RCC 7860 (cell line): ENCODE data around the gene PLD3.
"Not testable (repeated sequence)": the region's sequence is repeated elsewhere in the genome, so short reads cannot be mapped to it uniquely, and the experiment has no call there.

Source experiments
- DNase-seq: peaks from one replicate; pipeline ENCODE4 v3.0.0-alpha.2; 2015; ENCODE audit warnings: low spot score
- FAIRE-seq: peaks from 2 replicates; lab custom pipeline; 2012; peaks lifted over from hg19 to GRCh38; lab: Jason Lieb, UNC

PLD3 gene

GRCh38 chr19:40332669-40333068, 15.8 kb upstream of the PLD3 start:
- DNase-seq (no peak), FAIRE-seq (no peak)

DNA sequence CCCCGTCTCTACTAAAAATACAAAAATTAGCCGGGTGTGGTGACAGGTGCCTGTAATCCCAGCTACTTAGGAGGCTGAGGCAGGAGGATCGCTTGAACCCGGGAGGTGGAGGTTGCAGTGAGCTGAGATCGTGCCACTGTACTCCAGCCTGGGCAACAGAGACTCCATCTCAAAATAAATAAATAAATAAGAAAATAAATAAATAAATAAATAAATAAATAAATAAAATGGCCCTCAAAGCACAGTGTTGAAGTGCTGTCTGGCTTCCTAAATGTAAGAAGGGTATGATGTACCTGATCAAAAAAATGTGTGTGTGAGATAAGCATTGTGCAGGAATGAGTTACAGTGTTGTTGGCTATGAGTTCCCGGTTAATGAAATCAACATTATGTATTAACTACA, 15.4 kb upstream of the PLD3 start:
- FAIRE-seq, DNase-seq: not testable (repeated sequence)

DNA sequence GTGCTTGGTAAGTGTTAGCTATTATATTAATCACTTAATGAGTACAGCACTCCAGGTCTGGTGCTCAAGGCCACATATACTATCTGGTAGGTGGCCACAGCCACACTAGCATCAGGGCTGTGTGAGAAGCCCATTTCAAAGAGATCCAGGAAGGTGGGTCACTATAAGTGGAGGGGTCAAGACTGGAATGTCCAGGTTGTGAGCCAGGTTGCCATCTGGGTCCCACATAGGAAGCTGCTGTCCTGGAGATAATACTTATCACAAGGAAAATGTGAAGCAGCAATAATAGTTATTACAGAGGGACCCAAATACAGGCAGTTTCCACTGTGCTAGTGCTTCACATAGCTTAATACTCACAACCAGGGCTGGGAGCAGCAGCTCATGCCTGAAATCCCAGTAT, 13.4 kb upstream of the PLD3 start:
- FAIRE-seq (no peak), DNase-seq (no peak)

DNA sequence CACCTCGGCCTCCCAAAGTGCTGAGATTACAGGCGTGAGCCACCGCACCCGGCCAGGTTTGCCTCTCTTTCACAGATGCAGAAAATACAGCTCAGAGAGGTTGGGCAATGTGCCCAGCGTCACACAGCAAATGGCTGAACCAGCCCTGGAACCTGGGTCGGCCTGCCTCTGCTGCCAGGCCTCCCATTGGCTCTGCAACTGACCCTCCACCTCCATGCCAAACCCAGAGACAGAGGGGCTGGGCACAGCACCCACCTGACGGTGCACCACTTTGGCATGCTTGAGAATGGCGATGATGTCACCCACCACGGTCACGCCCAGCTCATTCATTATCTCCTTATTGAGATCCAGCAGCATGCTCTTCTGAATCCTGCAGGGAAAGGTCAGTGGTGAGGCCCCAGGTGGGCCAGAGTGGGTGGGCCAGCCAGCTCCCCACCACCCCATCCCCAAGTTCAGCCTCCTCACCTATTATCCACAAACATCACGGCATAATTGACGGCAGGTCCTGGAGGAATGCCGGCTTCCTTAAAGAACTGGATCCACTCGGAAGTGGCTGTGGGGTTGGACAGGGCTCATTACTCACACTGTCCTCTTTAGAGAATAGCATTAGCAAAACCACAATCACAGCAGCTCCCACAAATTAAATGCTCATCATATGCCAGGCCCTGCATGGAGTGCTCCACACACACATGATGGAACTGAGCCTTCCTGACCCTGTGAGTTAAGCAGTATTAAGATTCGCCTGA, 12.5 kb upstream of the PLD3 start:
- FAIRE-seq (no peak), DNase-seq (no peak)

GRCh38 chr19:40336601-40336900, 11.9 kb upstream of the PLD3 start:
- DNase-seq (no peak), FAIRE-seq (no peak)

- DNase-seq = no peak
- no peak for FAIRE-seq
Measured at GRCh38 chr19:40337107-40337506, 11.4 kb upstream of the PLD3 start.

- DNase-seq (no peak), FAIRE-seq (no peak)
Measured at GRCh38 chr19:40337594-40337993, 10.9 kb upstream of the PLD3 start.

- no peak for FAIRE-seq
- no peak for DNase-seq
Measured at GRCh38 chr19:40339018-40339728, 9.3 kb upstream of the PLD3 start.

DNA sequence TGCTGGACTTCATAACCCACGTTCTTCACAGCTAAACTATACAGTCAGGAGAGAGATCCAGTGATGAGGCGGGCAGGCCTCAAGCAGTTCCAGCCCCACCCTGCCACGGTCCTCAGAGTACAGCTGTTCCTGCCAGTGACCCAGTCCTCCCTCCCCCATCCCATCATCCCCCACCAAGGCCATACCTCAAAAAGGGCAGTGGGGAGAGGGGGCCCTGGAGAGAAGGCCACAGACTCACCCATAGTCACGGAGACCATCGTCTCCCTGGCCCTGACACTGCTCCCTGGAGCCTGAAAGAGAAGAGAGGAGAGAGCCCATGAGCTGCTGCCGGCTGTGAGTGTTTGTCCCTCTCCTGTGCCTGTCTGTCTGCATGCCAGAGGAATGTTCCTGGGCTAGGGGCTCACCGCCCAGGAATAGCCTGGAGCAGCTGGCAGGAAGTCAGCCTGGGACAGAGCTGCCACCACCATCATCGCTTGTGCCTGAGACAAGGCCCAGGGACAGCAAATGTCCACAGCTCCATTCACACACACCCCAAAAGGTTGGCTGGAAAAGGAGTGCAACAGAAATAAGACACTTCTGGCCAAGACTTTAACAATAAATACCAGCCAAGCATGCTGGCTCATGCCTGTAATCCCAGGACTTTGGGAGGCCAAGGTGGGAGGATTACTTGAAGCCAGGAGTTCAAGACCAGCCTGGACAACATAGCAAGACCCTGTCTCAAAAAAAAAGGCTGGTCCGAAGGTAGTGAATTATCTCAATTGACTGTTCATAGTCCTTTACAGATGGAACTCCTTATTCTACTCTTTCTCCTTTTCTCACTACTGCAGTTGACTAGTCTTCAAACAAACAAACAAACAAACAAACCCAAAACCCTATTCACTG, 6.7 kb upstream of the PLD3 start:
- no peak for FAIRE-seq
- no peak for DNase-seq

GRCh38 chr19:40342644-40343311, 5.7 kb upstream of the PLD3 start:
- FAIRE-seq = no peak
- no peak for DNase-seq

DNA sequence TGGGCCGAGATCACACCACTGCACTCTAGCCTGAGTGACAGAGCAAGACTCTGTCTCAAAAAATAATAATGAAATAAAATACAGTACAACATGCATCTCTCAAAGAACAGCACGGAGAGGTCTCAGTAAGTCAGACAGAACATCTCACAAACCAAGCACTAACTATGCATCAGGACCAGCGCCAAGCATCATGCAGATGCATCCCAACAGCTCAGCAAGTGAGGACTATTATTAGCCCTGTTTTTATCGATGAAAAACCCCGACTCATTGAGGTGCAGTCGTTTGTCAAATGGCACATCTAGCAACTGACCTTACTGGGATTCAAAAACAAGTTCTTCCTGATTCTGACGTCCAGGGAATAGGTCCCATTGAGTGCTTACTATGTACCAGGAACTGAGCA, 4.1 kb upstream of the PLD3 start:
- no peak for FAIRE-seq
- DNase-seq = no peak

DNA sequence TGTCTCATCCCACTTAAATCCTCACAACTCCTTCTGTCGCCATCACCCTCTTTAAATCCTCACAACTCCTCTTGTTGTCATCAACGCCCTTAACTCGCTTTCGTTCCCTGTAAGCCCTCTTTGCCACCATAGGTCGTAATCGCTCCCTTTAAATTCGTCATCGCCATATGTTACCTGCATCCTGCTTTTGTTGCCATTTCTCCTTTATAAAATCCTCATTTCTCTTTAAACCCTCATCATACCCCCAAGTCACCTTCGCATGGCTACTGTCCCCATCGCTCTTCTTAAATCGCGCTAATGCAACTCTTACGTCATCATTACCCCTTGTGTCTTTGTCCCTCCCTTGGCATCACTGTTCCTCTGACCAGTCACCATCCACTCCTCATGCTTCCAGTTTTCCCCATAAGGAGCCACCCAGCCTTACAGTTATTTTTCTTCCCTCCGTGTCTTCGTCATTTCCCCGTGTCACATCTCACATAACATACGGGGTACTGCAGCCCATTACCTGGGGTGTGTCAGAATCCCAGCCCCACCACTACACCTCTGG, 539 bp downstream of the PLD3 start:
- no peak for DNase-seq
- FAIRE-seq = no peak

DNA sequence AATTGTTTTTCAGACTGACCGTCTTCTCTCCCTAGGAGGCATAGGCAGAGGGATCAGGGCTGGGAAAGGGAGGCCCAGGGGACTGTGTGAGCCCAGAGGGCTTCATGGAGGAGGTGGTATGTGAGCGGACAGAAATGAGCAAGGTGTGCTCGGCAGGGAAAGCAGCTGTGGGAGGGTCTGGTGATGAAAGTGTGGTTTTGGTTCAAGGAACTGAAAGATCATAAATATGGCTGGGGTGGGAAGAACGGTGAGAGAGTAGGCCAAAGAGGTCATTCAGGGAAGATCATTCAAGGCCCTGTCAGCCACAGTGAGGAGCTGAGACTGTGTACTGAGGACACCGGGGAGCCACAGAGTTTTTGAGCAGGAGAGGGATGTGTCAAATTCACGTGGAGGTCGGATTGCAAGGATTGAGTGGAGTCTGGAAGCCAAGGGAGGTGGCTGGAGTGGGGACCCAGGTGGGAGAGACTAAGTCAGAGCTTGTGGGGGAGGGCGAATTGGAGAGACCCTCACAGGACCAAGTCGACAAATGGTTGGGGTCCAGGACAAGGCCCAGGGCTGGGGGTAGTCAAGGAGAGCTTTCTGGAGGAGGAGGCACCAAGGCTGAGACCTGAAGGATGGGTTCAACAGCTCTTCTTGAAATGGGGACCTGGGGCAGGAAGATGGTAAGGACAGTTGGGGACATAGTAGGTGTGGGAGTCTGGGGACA, 7.6 kb downstream of the PLD3 start:
- no peak for FAIRE-seq
- DNase-seq = no peak

- FAIRE-seq = no peak
Measured at GRCh38 chr19:40356681-40357595, 8.4 kb downstream of the PLD3 start.

DNA sequence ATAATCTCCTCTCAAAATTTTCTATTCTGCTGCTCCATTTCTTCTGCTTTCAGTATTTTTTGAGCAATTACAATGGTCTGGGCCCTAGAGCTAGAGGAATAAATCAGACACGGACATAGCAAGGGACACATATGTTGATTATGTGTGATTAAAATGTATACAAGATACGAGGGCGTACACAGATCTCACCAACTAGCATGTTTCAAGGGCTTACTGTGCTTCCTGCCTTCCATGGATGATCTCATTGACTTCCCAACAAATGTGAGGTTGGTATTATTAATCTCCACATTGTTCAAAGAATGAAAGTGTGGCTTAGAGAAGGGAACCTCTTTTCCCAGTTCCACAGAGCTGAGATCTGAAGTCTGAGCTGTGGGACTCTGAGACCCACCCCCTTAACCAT, 9.1 kb downstream of the PLD3 start:
- FAIRE-seq (no peak), DNase-seq (no peak)

More at GRCh38 chr19:40356681-40357595, 8.4 kb downstream of the PLD3 start:
- no peak for DNase-seq

- no peak for DNase-seq
- FAIRE-seq = no peak
Measured at GRCh38 chr19:40358773-40359172, 10.3 kb downstream of the PLD3 start.

GRCh38 chr19:40360020-40360707, 11.7 kb downstream of the PLD3 start:
- no peak for DNase-seq
- no peak for FAIRE-seq

- FAIRE-seq = no peak
- no peak for DNase-seq
Measured at GRCh38 chr19:40360708-40361241, 12.3 kb downstream of the PLD3 start.
